ENCODE measurements around the gene AMPH. TPM values are rescaled to one million over a fixed set of nuclear protein-coding genes. Genes with fewer than 3 reads are reported as not detected.

Gene AMPH
- total and polyA plus RNA-seq, 7 donors: 0.23 to 37.9 (median 2.5) TPM

- WGBS, 2 donors: 88 to 91% methylated on average over 2 of the region's 2 CpGs
- Histone ChIP-seq H3K9me3 (no peaks in the 10 kb centered on the region), H3K27me3 (no peaks in the 10 kb centered on the region), H3K4me3 (no peak overlapping the region), H3K36me3 (no peaks in the 10 kb centered on the region), H3K27ac (no peak overlapping the region), H3K4me1 (no peaks in the 10 kb centered on the region)
- no peak for DNase-seq
- TF ChIP-seq EP300 (IDR thresholded peaks at IDR 0.05): no peak
- TF ChIP-seq POLR2AphosphoS5 (IDR thresholded peaks at IDR 0.05): no peak
- TF ChIP-seq CTCF (IDR thresholded peaks at IDR 0.05): no peak
- no peak for TF ChIP-seq POLR2A (IDR thresholded peaks at IDR 0.05)
- intact Hi-C loops (cut with DNase I): no loop called here
Observed at GRCh38 chr7:38382684-38383083, 248.5 kb downstream of the AMPH start.

- H3K9me3 ChIP-seq: no peaks in the 10 kb centered on the region
- H3K27me3 ChIP-seq: peaks cover 0 to 4% (median 0%) of the 10 kb centered on the region in 3 donors
- H3K4me3 ChIP-seq: no peak overlapping the region
- no peak overlapping the region for H3K27ac ChIP-seq
- no peaks in the 10 kb centered on the region for H3K36me3 ChIP-seq
- no peak for DNase-seq
- TF ChIP-seq EP300 (IDR thresholded peaks at IDR 0.05): no peak
- TF ChIP-seq CTCF (IDR thresholded peaks at IDR 0.05): no peak
- no peak for TF ChIP-seq POLR2A (IDR thresholded peaks at IDR 0.05)
- TF ChIP-seq POLR2AphosphoS5 (IDR thresholded peaks at IDR 0.05): no peak
- intact Hi-C loops (cut with DNase I): no loop called here
- H3K4me1 ChIP-seq: no peaks in the 10 kb centered on the region
- WGBS, 2 donors: 65 to 78% methylated on average over 4 of the region's 4 CpGs
Observed at GRCh38 chr7:38375453-38375852, 255.7 kb downstream of the AMPH start.

DNA sequence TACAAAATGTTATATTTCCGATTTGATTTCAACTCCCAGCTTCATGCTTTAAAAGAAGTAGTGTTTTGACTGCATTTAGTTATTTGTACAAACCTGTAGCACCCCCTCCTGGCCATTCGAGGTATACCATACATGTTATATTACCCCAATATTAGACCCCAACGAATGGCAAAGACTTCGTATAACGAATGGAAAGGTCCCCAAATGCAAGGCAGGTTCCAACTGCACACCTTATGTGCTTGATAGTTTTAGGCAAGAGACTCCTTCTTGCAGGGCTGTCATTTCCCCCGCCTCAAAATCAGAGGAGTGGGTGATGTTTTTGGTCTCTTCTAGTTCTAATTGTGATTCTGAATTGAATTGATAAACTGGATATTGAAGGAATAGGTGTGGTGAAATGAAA lies 256.7 kb downstream of the AMPH start:
- peak in 2 of 4 experiments; percentile 29 to 31 for TF ChIP-seq CTCF (IDR thresholded peaks at IDR 0.05)
- no peak for TF ChIP-seq POLR2AphosphoS5 (IDR thresholded peaks at IDR 0.05)

DNA sequence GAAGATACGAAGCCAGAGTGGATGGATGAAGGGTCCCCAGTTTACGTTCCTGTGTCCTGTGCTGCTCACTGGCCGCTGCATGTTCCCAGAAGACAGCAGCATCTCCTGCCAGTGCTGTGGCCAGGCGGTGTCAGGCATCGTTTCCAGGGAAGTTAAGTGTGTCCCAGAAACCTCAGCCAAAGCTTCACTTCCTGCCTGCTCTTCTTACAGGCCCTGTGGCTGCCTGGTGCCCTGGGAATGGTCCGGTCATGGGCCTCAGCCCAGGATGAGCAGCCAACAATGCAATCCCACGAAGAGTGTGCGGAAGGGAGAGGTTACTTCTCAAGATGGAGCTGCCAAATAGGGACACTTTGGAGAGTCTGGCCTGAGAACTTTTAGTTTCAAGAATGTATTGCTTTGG lies 258.0 kb downstream of the AMPH start:
- Histone ChIP-seq H3K27ac (no peak overlapping the region), H3K27me3 (peaks cover 0 to 4% (median 0%) of the 10 kb centered on the region in 3 donors), H3K9me3 (no peaks in the 10 kb centered on the region), H3K4me1 (no peaks in the 10 kb centered on the region), H3K36me3 (no peaks in the 10 kb centered on the region), H3K4me3 (no peak overlapping the region)
- no peak for DNase-seq
- 78 to 85% methylated on average over 8 of the region's 8 CpGs for WGBS, 2 donors
- TF ChIP-seq POLR2AphosphoS5 (IDR thresholded peaks at IDR 0.05): no peak
- TF ChIP-seq EP300 (IDR thresholded peaks at IDR 0.05): no peak
- no peak for TF ChIP-seq CTCF (IDR thresholded peaks at IDR 0.05)
- no peak for TF ChIP-seq POLR2A (IDR thresholded peaks at IDR 0.05)
- intact Hi-C loops (cut with DNase I): loop anchor here (5.0 kb wide), 1 partner anchor 266 kb away; no protein-coding TSS in a partner anchor

More for the DNA sequence above, 256.7 kb downstream of the AMPH start:
- Histone ChIP-seq H3K4me1 (no peaks in the 10 kb centered on the region), H3K27me3 (peaks cover 0 to 4% (median 0%) of the 10 kb centered on the region in 3 donors), H3K27ac (no peak overlapping the region), H3K9me3 (no peaks in the 10 kb centered on the region), H3K36me3 (no peaks in the 10 kb centered on the region), H3K4me3 (no peak overlapping the region)
- intact Hi-C loops (cut with DNase I): loop anchor here (5.0 kb wide), 1 partner anchor 267 kb away; no protein-coding TSS in a partner anchor
- WGBS, 2 donors: 51 to 66% methylated on average over 6 of the region's 6 CpGs
- no peak for DNase-seq

DNA sequence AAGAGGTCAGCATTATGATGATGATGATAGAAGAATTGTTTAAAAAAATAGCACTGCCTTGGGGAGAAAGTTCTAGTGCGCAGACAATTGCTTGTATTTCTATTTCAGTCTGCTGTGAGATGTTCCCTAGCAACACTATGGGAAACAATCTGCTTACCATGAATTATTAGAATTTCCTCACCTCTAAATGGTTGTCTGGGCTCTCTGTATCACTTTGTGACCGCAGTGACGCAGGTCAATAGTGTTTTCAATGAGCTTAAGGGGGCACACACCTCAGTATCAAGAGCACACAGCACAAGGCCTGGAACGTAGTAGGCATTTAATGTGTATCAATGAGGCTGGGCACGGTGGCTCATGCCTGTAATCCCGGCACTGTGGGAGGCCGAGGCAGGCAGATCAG lies 258.9 kb downstream of the AMPH start:
- intact Hi-C loops (cut with DNase I): loop anchor here (5.0 kb wide), 1 partner anchor 265 kb away; no protein-coding TSS in a partner anchor
- no peak overlapping the region for H3K27ac ChIP-seq
- no peak for DNase-seq
- peaks cover 0 to 4% (median 0%) of the 10 kb centered on the region in 3 donors for H3K27me3 ChIP-seq
- no peaks in the 10 kb centered on the region for H3K4me1 ChIP-seq
- no peak for TF ChIP-seq POLR2A (IDR thresholded peaks at IDR 0.05)
- TF ChIP-seq POLR2AphosphoS5 (IDR thresholded peaks at IDR 0.05): no peak
- TF ChIP-seq CTCF (IDR thresholded peaks at IDR 0.05): no peak
- no peak for TF ChIP-seq EP300 (IDR thresholded peaks at IDR 0.05)
- H3K36me3 ChIP-seq: no peaks in the 10 kb centered on the region
- H3K9me3 ChIP-seq: no peaks in the 10 kb centered on the region
- 90 to 94% methylated on average over 7 of the region's 7 CpGs for WGBS, 2 donors
- H3K4me3 ChIP-seq: no peak overlapping the region
